Kidney (tissue), 14 donors: Measurements from ENCODE around the gene MEF2A. TPM values are rescaled to one million over a fixed set of nuclear protein-coding genes. Genes with fewer than 3 reads are reported as not detected.

Experiments
- DNase-seq, 5 donors: peaks; one replicate each; pipeline ENCODE4 v3.0.0-alpha.2; 2013 to 2020
- FAIRE-seq: peaks from 2 replicates; lab custom pipeline; 2012; peaks lifted over from hg19 to GRCh38; lab: Jason Lieb, UNC
- H3K27ac ChIP-seq, 2 donors: one replicate each; pipeline ENCODE4 v1.7.0; 2013; ENCODE audit warnings: low read depth in 2 of 2, low read length in 2 of 2, inconsistent platforms in 1 of 2
- H3K27me3 ChIP-seq: one replicate; pipeline ENCODE4 v1.7.1; 2013; ENCODE audit warnings: low read length, inconsistent platforms; ENCODE audit not compliant: control insufficient read depth, insufficient read depth
- H3K36me3 ChIP-seq, 3 donors: one replicate each; pipeline versions ENCODE4 v1.7.0 to v1.7.1; 2013; ENCODE audit warnings: low read length in 3 of 3, control low read depth in 1 of 3, inconsistent platforms in 1 of 3; ENCODE audit not compliant: insufficient read depth in 3 of 3, control insufficient read depth in 2 of 3
- H3K4me1 ChIP-seq, 3 donors: one replicate each; pipeline versions ENCODE4 v1.7.0 to v1.7.1; 2013; ENCODE audit warnings: low read length in 3 of 3, inconsistent platforms in 1 of 3, low read depth in 1 of 3; ENCODE audit not compliant: control insufficient read depth in 2 of 3, insufficient read depth in 2 of 3
- H3K4me3 ChIP-seq, 3 donors: one replicate each; pipeline versions ENCODE4 v1.7.0 to v1.8.1; 2013; ENCODE audit warnings: low read length in 3 of 3, control low read depth in 1 of 3, inconsistent platforms in 1 of 3
- H3K9ac ChIP-seq, 3 donors: one replicate each; pipeline versions ENCODE4 v1.7.0 to v1.7.1; 2013; ENCODE audit warnings: low read length in 3 of 3, control low read depth in 1 of 3, inconsistent platforms in 1 of 3
- H3K9me3 ChIP-seq, 3 donors: one replicate each; pipeline versions ENCODE4 v1.7.0 to v1.7.1; 2013; ENCODE audit warnings: low read length in 3 of 3, control low read depth in 1 of 3, inconsistent platforms in 1 of 3; ENCODE audit not compliant: control insufficient read depth in 2 of 3, insufficient read depth in 1 of 3
- CTCF ChIP-seq: IDR thresholded peaks from 3 replicates; pipeline ENCODE4 v1.5.1; 2012; ENCODE audit warnings: mild to moderate bottlenecking, moderate library complexity, borderline replicate concordance; ENCODE audit not compliant: insufficient read depth; ENCODE audit errors: extremely low read depth
- intact Hi-C: fragments of 100-400 bp; cut with DNase I; formaldehyde crosslinking; loops from one replicate; pipeline ENCODE4 v1.11.1; 2022
- polyA plus RNA-seq: library from polyadenylated mRNA; stranded (reverse); fragments of 350-450 nt; fragmentation: Illumina TruSeq; extraction: RNeasy Lipid Tissue Mini Kit (QIAGEN cat#74804); gene quantifications from one replicate; pipeline ENCODE4 v1.2.3, GENCODE V29; 2014; ENCODE audit warnings: low read depth, low replicate concordance; ENCODE audit not compliant: insufficient read depth
- total RNA-seq: library from RNA; stranded (reverse); fragmentation: NEBNext Ultra II Directional; extraction: Animal tissue kit (Norgen Biotek cat#: 25700); gene quantifications from one replicate; pipeline ENCODE4 v1.2.1, GENCODE V29; 2021
- donor health status: control.
- donor health status: control.
- donor health status: control.
- donor health status: control.
- donor health status: control.
- donor health status: DM: yes; HTN: yes; CAD: no.
- donor health status: Normal renal cell carcinoma (clear cell type).

Gene MEF2A
- total and polyA plus RNA-seq, 2 donors from 2014 or later: 20.8 to 82.2 TPM

DNA sequence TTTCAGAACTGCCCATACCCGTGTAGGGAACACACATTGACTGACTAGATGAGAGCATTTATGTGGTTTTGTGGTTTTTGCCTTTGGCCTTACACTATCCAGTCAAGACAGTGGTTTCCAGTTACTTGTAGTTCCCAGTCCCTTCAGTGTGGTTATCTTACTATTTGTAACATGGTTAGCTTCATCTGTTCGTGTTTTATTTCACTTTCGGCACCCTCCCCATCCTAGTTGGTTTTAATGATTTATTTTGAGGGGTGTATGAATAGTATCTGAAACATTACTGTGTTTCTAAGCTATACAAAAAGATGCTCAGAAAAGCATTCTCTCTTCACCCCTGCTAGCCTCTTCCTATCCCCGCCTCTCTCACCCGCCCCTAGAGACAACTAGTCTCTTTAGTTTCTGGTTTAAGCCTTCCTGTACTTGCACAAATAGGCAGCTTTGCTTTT, 153.3 kb downstream of the MEF2A start:
- no peak overlapping the region for H3K4me3 ChIP-seq
- H3K27me3 ChIP-seq: no peaks in the 10 kb centered on the region
- peaks cover 0 to 5% (median 0%) of the 10 kb centered on the region in 3 donors for H3K36me3 ChIP-seq
- FAIRE-seq: no peak
- peaks cover 0 to 4% (median 0%) of the 10 kb centered on the region in 3 donors for H3K4me1 ChIP-seq
- H3K27ac ChIP-seq: no peak overlapping the region
- H3K9me3 ChIP-seq: no peaks in the 10 kb centered on the region
- no peak overlapping the region for H3K9ac ChIP-seq
- TF ChIP-seq CTCF: no peak
- DNase-seq: no peak
- intact Hi-C loops: no loop called here

DNA sequence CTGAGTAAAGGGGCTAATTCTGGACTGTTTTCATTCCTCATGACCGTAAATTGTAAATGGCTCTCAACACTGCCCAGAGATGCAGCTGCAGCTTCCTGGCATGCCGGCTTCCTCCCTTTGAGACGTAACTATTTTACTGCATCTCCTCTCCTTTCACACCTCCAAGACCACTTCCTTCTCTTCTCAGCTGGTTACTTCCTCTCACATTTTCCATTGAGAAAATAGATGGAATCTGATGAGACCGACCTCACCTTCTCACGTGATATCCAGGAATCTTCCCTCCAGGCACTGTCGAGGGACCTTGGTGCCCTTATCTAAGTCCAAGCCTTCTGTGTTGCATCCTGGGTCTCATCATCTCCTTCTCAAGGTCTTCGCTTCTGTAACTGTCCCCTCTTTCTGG, 154.7 kb downstream of the MEF2A start:
- Histone ChIP-seq H3K36me3 (peaks cover 0 to 2% (median 0%) of the 10 kb centered on the region in 3 donors), H3K9me3 (no peaks in the 10 kb centered on the region), H3K27me3 (no peaks in the 10 kb centered on the region), H3K9ac (no peak overlapping the region), H3K4me3 (no peak overlapping the region), H3K4me1 (peaks cover 0 to 4% (median 0%) of the 10 kb centered on the region in 3 donors), H3K27ac (no peak overlapping the region)
- TF ChIP-seq CTCF: no peak
- FAIRE-seq (no peak), DNase-seq (no peak)
- intact Hi-C loops: no loop called here

DNA sequence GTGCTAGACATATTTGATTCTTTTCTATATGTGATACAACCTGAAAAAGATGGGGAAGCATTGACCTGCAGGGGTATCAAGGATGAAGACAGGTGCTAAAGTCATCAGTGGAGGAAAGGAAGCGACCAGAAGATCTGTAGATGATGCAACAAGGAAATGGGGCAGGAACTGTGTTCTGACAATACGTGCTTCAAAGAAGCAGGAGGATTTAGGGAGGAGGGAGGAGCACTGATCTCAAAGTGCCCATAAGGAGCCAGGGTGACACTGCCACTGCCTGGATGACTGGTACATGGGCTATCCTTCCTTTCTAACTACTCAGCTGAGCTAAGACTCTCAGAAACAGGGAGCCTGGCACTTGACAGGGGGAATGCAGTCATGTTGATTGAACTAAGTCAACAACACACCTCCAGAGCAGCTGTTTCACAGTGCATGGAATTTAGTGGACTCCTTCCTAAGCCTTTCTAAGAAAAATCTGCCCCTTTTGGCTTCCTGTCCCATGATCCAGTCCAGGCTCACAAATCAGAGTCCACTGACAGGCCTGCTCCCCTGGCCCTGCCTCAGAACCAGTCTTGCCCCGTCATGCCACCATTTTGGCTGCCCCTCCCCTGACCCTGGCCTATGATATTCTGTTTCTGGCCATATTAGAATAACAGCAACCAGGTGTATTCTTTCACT, 155.5 kb downstream of the MEF2A start:
- Histone ChIP-seq H3K27me3 (no peaks in the 10 kb centered on the region), H3K9ac (no peak overlapping the region), H3K36me3 (no peaks in the 10 kb centered on the region), H3K4me3 (no peak overlapping the region), H3K9me3 (no peaks in the 10 kb centered on the region), H3K4me1 (peaks cover 0 to 4% (median 0%) of the 10 kb centered on the region in 3 donors), H3K27ac (no peak overlapping the region)
- no peak for TF ChIP-seq CTCF
- no peak for DNase-seq
- FAIRE-seq: no peak
- intact Hi-C loops: no loop called here
